LNCAP (cell line): ENCODE results near the gene SUSD1.

Source experiments
- CTCF ChIP-seq: fragments of 450-650 bp; IDR thresholded peaks from 2 replicates; pipeline ENCODE4 v1.5.1; 2017; ENCODE audit warnings: mild to moderate bottlenecking

Gene SUSD1

GRCh38 chr9:112198646-112199045 lies 23.5 kb upstream of the SUSD1 start:
- no peak for TF ChIP-seq CTCF

GRCh38 chr9:112194969-112195431 lies 19.9 kb upstream of the SUSD1 start:
- no peak for TF ChIP-seq CTCF

- no peak for TF ChIP-seq CTCF
These were observed 18.6 kb upstream of the SUSD1 start for GRCh38 chr9:112193572-112194288.

- TF ChIP-seq CTCF, result no peak
These were observed 13.8 kb upstream of the SUSD1 start for GRCh38 chr9:112188884-112189283.

- no peak for TF ChIP-seq CTCF
These were observed 12.3 kb upstream of the SUSD1 start for GRCh38 chr9:112187404-112187803.

GRCh38 chr9:112186695-112187094 lies 11.6 kb upstream of the SUSD1 start:
- TF ChIP-seq CTCF, result no peak

- TF ChIP-seq CTCF, result no peak
These were observed 9.8 kb upstream of the SUSD1 start for GRCh38 chr9:112184946-112185345.

- no peak for TF ChIP-seq CTCF
These were observed 9.1 kb upstream of the SUSD1 start for GRCh38 chr9:112184221-112184620.
